ENCODE results near the gene CXCL10. TPM values are rescaled to one million over a fixed set of nuclear protein-coding genes. Genes with fewer than 3 reads are reported as not detected.
"Not testable (repeated sequence)": the region's sequence is repeated elsewhere in the genome, so short reads cannot be mapped to it uniquely, and the experiment has no call there.

The CXCL10 gene
- total RNA-seq = 1 to 10 TPM; 2.1 to 3.0 TPM

- no peaks in the 10 kb centered on the region for H3K36me3 Mint-ChIP-seq
- DNase-seq = no peak
- peaks cover 29% of the 10 kb centered on the region for H3K4me1 Mint-ChIP-seq
- peak within 1 kb of the TSS; percentile 25 for H3K27ac Mint-ChIP-seq
- no peaks in the 10 kb centered on the region for H3K9me3 Mint-ChIP-seq
- no peak within 1 kb of the TSS for H3K4me3 Mint-ChIP-seq
- peaks cover 15% of the 10 kb centered on the region for H3K27me3 Mint-ChIP-seq
Measured at GRCh38 chr4:76023389-76023788, at the start of gene CXCL10. TSS of gene CXCL10 (minus strand) at chr4:76023497. CDS start at chr4:76023431, 66 bp downstream.

- Mint-ChIP-seq H3K27ac (no peak overlapping the region), H3K4me3 (no peak overlapping the region), H3K36me3 (no peaks in the 10 kb centered on the region), H3K9me3 (no peaks in the 10 kb centered on the region), H3K27me3 (no peaks in the 10 kb centered on the region), H3K4me1 (no peaks in the 10 kb centered on the region)
- no peak for DNase-seq
Measured at GRCh38 chr4:76072760-76073159, 49.5 kb upstream of the CXCL10 start.

- peak; percentile 65 for DNase-seq
- Mint-ChIP-seq H3K27ac (no peak overlapping the region), H3K4me1 (no peaks in the 10 kb centered on the region), H3K4me3 (no peak overlapping the region), H3K27me3 (peaks cover 7% of the 10 kb centered on the region), H3K9me3 (no peaks in the 10 kb centered on the region), H3K36me3 (no peaks in the 10 kb centered on the region)
Measured at GRCh38 chr4:76067652-76068286, 44.5 kb upstream of the CXCL10 start.

GRCh38 chr4:76066546-76066945 lies 43.2 kb upstream of the CXCL10 start:
- H3K4me1 Mint-ChIP-seq = peaks cover 5% of the 10 kb centered on the region

GRCh38 chr4:76061982-76062381 lies 38.7 kb upstream of the CXCL10 start:
- no peak for DNase-seq
- peaks cover 46% of the 10 kb centered on the region for H3K4me1 Mint-ChIP-seq
- H3K27me3 Mint-ChIP-seq = peaks cover 26% of the 10 kb centered on the region

More at GRCh38 chr4:76066546-76066945, 43.2 kb upstream of the CXCL10 start:
- Mint-ChIP-seq H3K27ac (no peak overlapping the region), H3K36me3 (no peaks in the 10 kb centered on the region), H3K4me3 (no peak overlapping the region), H3K9me3 (no peaks in the 10 kb centered on the region), H3K27me3 (peaks cover 14% of the 10 kb centered on the region)
- no peak for DNase-seq

GRCh38 chr4:76061421-76061820 lies 38.1 kb upstream of the CXCL10 start:
- peaks cover 29% of the 10 kb centered on the region for H3K27me3 Mint-ChIP-seq

More at GRCh38 chr4:76061982-76062381, 38.7 kb upstream of the CXCL10 start:
- Mint-ChIP-seq H3K9me3 (no peaks in the 10 kb centered on the region), H3K27ac (no peak overlapping the region), H3K36me3 (no peaks in the 10 kb centered on the region), H3K4me3 (no peak overlapping the region)

GRCh38 chr4:76060506-76060905 lies 37.2 kb upstream of the CXCL10 start:
- H3K4me3 Mint-ChIP-seq = no peak overlapping the region
- H3K27ac Mint-ChIP-seq = no peak overlapping the region
- DNase-seq = no peak
- peaks cover 51% of the 10 kb centered on the region for H3K4me1 Mint-ChIP-seq
- no peaks in the 10 kb centered on the region for H3K9me3 Mint-ChIP-seq
- H3K27me3 Mint-ChIP-seq = peaks cover 38% of the 10 kb centered on the region
- H3K36me3 Mint-ChIP-seq = no peaks in the 10 kb centered on the region

More at GRCh38 chr4:76061421-76061820, 38.1 kb upstream of the CXCL10 start:
- H3K36me3 Mint-ChIP-seq = no peaks in the 10 kb centered on the region
- H3K27ac Mint-ChIP-seq = no peak overlapping the region
- H3K9me3 Mint-ChIP-seq = no peaks in the 10 kb centered on the region
- peaks cover 46% of the 10 kb centered on the region for H3K4me1 Mint-ChIP-seq
- peak overlapping the region; percentile 6 for H3K4me3 Mint-ChIP-seq
- DNase-seq = no peak

GRCh38 chr4:76059750-76060149 lies 36.5 kb upstream of the CXCL10 start:
- Mint-ChIP-seq H3K27ac (no peak overlapping the region), H3K27me3 (peaks cover 42% of the 10 kb centered on the region), H3K4me3 (no peak overlapping the region)

GRCh38 chr4:76058888-76059426 lies 35.7 kb upstream of the CXCL10 start:
- H3K4me3 Mint-ChIP-seq = no peak overlapping the region
- peak overlapping the region; percentile 59 for H3K27ac Mint-ChIP-seq
- H3K36me3 Mint-ChIP-seq = no peaks in the 10 kb centered on the region
- H3K4me1 Mint-ChIP-seq = peaks cover 58% of the 10 kb centered on the region
- DNase-seq = no peak
- no peaks in the 10 kb centered on the region for H3K9me3 Mint-ChIP-seq
- H3K27me3 Mint-ChIP-seq = peaks cover 43% of the 10 kb centered on the region

More at GRCh38 chr4:76059750-76060149, 36.5 kb upstream of the CXCL10 start:
- peaks cover 58% of the 10 kb centered on the region for H3K4me1 Mint-ChIP-seq
- no peaks in the 10 kb centered on the region for H3K9me3 Mint-ChIP-seq
- H3K36me3 Mint-ChIP-seq = no peaks in the 10 kb centered on the region
- no peak for DNase-seq

- Mint-ChIP-seq H3K27ac (peak overlapping the region; percentile 59), H3K4me3 (no peak overlapping the region), H3K9me3 (no peaks in the 10 kb centered on the region), H3K36me3 (no peaks in the 10 kb centered on the region), H3K4me1 (peaks cover 58% of the 10 kb centered on the region), H3K27me3 (peaks cover 46% of the 10 kb centered on the region)
- DNase-seq = no peak
Measured at GRCh38 chr4:76058302-76058701, 35.0 kb upstream of the CXCL10 start.

GRCh38 chr4:76055421-76055820 lies 32.1 kb upstream of the CXCL10 start:
- Mint-ChIP-seq H3K4me3 (no peak overlapping the region), H3K27ac (no peak overlapping the region), H3K27me3 (peaks cover 27% of the 10 kb centered on the region), H3K9me3 (no peaks in the 10 kb centered on the region), H3K36me3 (no peaks in the 10 kb centered on the region), H3K4me1 (peaks cover 43% of the 10 kb centered on the region)
- DNase-seq = no peak

- H3K4me3 Mint-ChIP-seq = no peak overlapping the region
- H3K4me1 Mint-ChIP-seq = peaks cover 39% of the 10 kb centered on the region
- no peak overlapping the region for H3K27ac Mint-ChIP-seq
- no peaks in the 10 kb centered on the region for H3K9me3 Mint-ChIP-seq
- no peaks in the 10 kb centered on the region for H3K36me3 Mint-ChIP-seq
- DNase-seq = peak; percentile 17
- H3K27me3 Mint-ChIP-seq = peaks cover 27% of the 10 kb centered on the region
Measured at GRCh38 chr4:76055016-76055415, 31.7 kb upstream of the CXCL10 start.

GRCh38 chr4:76053730-76054129 lies 30.4 kb upstream of the CXCL10 start:
- peaks cover 27% of the 10 kb centered on the region for H3K27me3 Mint-ChIP-seq
- H3K9me3 Mint-ChIP-seq = no peaks in the 10 kb centered on the region
- no peak for DNase-seq
- H3K36me3 Mint-ChIP-seq = no peaks in the 10 kb centered on the region
- H3K27ac Mint-ChIP-seq = no peak overlapping the region
- H3K4me1 Mint-ChIP-seq = peaks cover 28% of the 10 kb centered on the region
- H3K4me3 Mint-ChIP-seq = no peak overlapping the region

- H3K27me3 Mint-ChIP-seq = peaks cover 15% of the 10 kb centered on the region
- H3K9me3 Mint-ChIP-seq = not testable (repeated sequence)
Measured at GRCh38 chr4:76050560-76051050, 27.3 kb upstream of the CXCL10 start.

GRCh38 chr4:76049860-76050416 lies 26.6 kb upstream of the CXCL10 start:
- H3K4me3 Mint-ChIP-seq, H3K36me3 Mint-ChIP-seq, DNase-seq, H3K9me3 Mint-ChIP-seq, H3K27me3 Mint-ChIP-seq, H3K27ac Mint-ChIP-seq, H3K4me1 Mint-ChIP-seq: not testable (repeated sequence)

More at GRCh38 chr4:76050560-76051050, 27.3 kb upstream of the CXCL10 start:
- H3K27ac Mint-ChIP-seq, H3K36me3 Mint-ChIP-seq, DNase-seq, H3K4me1 Mint-ChIP-seq, H3K4me3 Mint-ChIP-seq: not testable (repeated sequence)

Measured in activated naive CD8-positive, alpha-beta T cell treated with anti-CD3 and anti-CD28 coated beads for 36 hours (primary cell).